GM12878 (cell line): ENCODE measurements around the gene SF3B6.

ENCODE experiments used
- CHD1 ChIP-seq: IDR thresholded peaks from 2 replicates; pipeline ENCODE4 v1.6.1; 2012; ENCODE audit warnings: low read depth, low read length, improper control_type of control experiment
- CTCF ChIP-seq, 3 experiments: IDR thresholded peaks in 2 of 3; conservative IDR thresholded peaks in 1 of 3; 2 replicates each; pipeline ENCODE4 v1.5.1; 2011; ENCODE audit warnings: low read depth in 3 of 3, low read length in 3 of 3, mild to moderate bottlenecking in 3 of 3, control low read depth in 2 of 3, moderate library complexity in 2 of 3, inconsistent platforms in 1 of 3, mixed read lengths in 1 of 3; ENCODE audit not compliant: control insufficient read depth in 2 of 3, insufficient read depth in 1 of 3; ENCODE audit errors: extremely low read depth in 1 of 3
- KDM1A ChIP-seq: fragments of 200-600 bp; sonication (generic); IDR thresholded peaks from 2 replicates; pipeline ENCODE4 v1.6.1; 2016; ENCODE audit warnings: borderline replicate concordance
- NBN ChIP-seq: fragments of 450-650 bp; IDR thresholded peaks from 2 replicates; pipeline ENCODE4 v1.6.1; 2016
- POLR2A ChIP-seq: IDR thresholded peaks from 2 replicates; pipeline ENCODE4 v1.6.1; 2011; ENCODE audit warnings: low read depth, mild to moderate bottlenecking, low read length
- ZBTB33 ChIP-seq: fragments of 450-650 bp; IDR thresholded peaks from 2 replicates; pipeline ENCODE4 v1.6.1; 2017; ENCODE audit warnings: mild to moderate bottlenecking

- TF ChIP-seq CTCF (IDR thresholded peaks at IDR 0.05 in 2 of 3, conservative IDR thresholded peaks at IDR 0.05 in 1 of 3; ENCODE audit: control insufficient read depth in 2 of 3, extremely low read depth in 1 of 3, insufficient read depth in 1 of 3, low read depth in 3 of 3, low read length in 3 of 3): no peak
- no peak for TF ChIP-seq POLR2A
- TF ChIP-seq NBN: no peak
- TF ChIP-seq CHD1: no peak
- no peak for TF ChIP-seq KDM1A
- no peak for TF ChIP-seq ZBTB33
These were observed 30.7 kb upstream of the SF3B6 start for GRCh38 chr2:24106786-24107185.
